ENCODE results near the gene TECTA.
"Not testable (repeated sequence)": the region's sequence is repeated elsewhere in the genome, so short reads cannot be mapped to it uniquely, and the experiment has no call there.

TECTA gene

GRCh38 chr11:121138259-121138658 is 37.2 kb downstream of the TECTA start:
- Mint-ChIP-seq H3K27me3 (no peaks in the 10 kb centered on the region), H3K9me3 (no peaks in the 10 kb centered on the region), H3K27ac (no peak overlapping the region), H3K4me1 (no peaks in the 10 kb centered on the region), H3K4me3 (no peak overlapping the region)
- DNase-seq: no peak
- ATAC-seq: no peak

- ATAC-seq: no peak
Observed at GRCh38 chr11:121140369-121140768, 39.3 kb downstream of the TECTA start.

GRCh38 chr11:121141066-121141465 is 40.0 kb downstream of the TECTA start:
- DNase-seq: no peak
- ATAC-seq: no peak
- Mint-ChIP-seq H3K27ac (no peak overlapping the region), H3K4me3 (no peak overlapping the region), H3K9me3 (no peaks in the 10 kb centered on the region), H3K4me1 (no peaks in the 10 kb centered on the region), H3K27me3 (no peaks in the 10 kb centered on the region)

More at GRCh38 chr11:121140369-121140768, 39.3 kb downstream of the TECTA start:
- H3K4me1 Mint-ChIP-seq: no peaks in the 10 kb centered on the region
- no peak for DNase-seq
- H3K27ac Mint-ChIP-seq: no peak overlapping the region
- no peak overlapping the region for H3K4me3 Mint-ChIP-seq
- no peaks in the 10 kb centered on the region for H3K9me3 Mint-ChIP-seq
- H3K27me3 Mint-ChIP-seq: no peaks in the 10 kb centered on the region

GRCh38 chr11:121143921-121144320 is 42.9 kb downstream of the TECTA start:
- no peak for DNase-seq
- H3K9me3 Mint-ChIP-seq: no peaks in the 10 kb centered on the region
- H3K27me3 Mint-ChIP-seq: no peaks in the 10 kb centered on the region
- no peaks in the 10 kb centered on the region for H3K4me1 Mint-ChIP-seq
- H3K27ac Mint-ChIP-seq: no peak overlapping the region
- no peak for ATAC-seq
- H3K4me3 Mint-ChIP-seq: no peak overlapping the region

GRCh38 chr11:121144723-121145122 is 43.7 kb downstream of the TECTA start:
- no peaks in the 10 kb centered on the region for H3K4me1 Mint-ChIP-seq
- no peaks in the 10 kb centered on the region for H3K9me3 Mint-ChIP-seq
- H3K27ac Mint-ChIP-seq: no peak overlapping the region
- DNase-seq: no peak
- no peak for ATAC-seq
- no peaks in the 10 kb centered on the region for H3K27me3 Mint-ChIP-seq
- H3K4me3 Mint-ChIP-seq: no peak overlapping the region

GRCh38 chr11:121145826-121146225 is 44.8 kb downstream of the TECTA start:
- Mint-ChIP-seq H3K9me3 (no peaks in the 10 kb centered on the region), H3K27me3 (no peaks in the 10 kb centered on the region), H3K27ac (no peak overlapping the region), H3K4me1 (no peaks in the 10 kb centered on the region), H3K4me3 (no peak overlapping the region)
- no peak for ATAC-seq
- DNase-seq: no peak

GRCh38 chr11:121149116-121149515 is 48.1 kb downstream of the TECTA start:
- Mint-ChIP-seq H3K4me3 (no peak overlapping the region), H3K4me1 (no peaks in the 10 kb centered on the region), H3K27ac (no peak overlapping the region), H3K27me3 (no peaks in the 10 kb centered on the region), H3K9me3 (no peaks in the 10 kb centered on the region)
- ATAC-seq (no peak), DNase-seq (no peak)

GRCh38 chr11:121151207-121151688 is 50.2 kb downstream of the TECTA start:
- no peak for ATAC-seq
- Mint-ChIP-seq H3K27me3 (no peaks in the 10 kb centered on the region), H3K27ac (no peak overlapping the region), H3K4me3 (no peak overlapping the region), H3K9me3 (no peaks in the 10 kb centered on the region), H3K4me1 (no peaks in the 10 kb centered on the region)
- DNase-seq: no peak

GRCh38 chr11:121152764-121153163 is 51.7 kb downstream of the TECTA start:
- Mint-ChIP-seq H3K27me3 (no peaks in the 10 kb centered on the region), H3K27ac (no peak overlapping the region), H3K4me1 (no peaks in the 10 kb centered on the region), H3K4me3 (no peak overlapping the region), H3K9me3 (no peaks in the 10 kb centered on the region)
- no peak for ATAC-seq
- no peak for DNase-seq

GRCh38 chr11:121153472-121153871 is 52.4 kb downstream of the TECTA start:
- DNase-seq (no peak), ATAC-seq (no peak)
- Mint-ChIP-seq H3K9me3 (no peaks in the 10 kb centered on the region), H3K27me3 (no peaks in the 10 kb centered on the region), H3K4me3 (no peak overlapping the region), H3K4me1 (no peaks in the 10 kb centered on the region), H3K27ac (no peak overlapping the region)

- no peak overlapping the region for H3K27ac Mint-ChIP-seq
- no peaks in the 10 kb centered on the region for H3K27me3 Mint-ChIP-seq
- H3K9me3 Mint-ChIP-seq: no peaks in the 10 kb centered on the region
- no peaks in the 10 kb centered on the region for H3K4me1 Mint-ChIP-seq
- no peak for DNase-seq
- no peak overlapping the region for H3K4me3 Mint-ChIP-seq
- no peak for ATAC-seq
Observed at GRCh38 chr11:121154486-121155314, 53.7 kb downstream of the TECTA start.

- Mint-ChIP-seq H3K4me3 (no peak overlapping the region), H3K27ac (no peak overlapping the region), H3K4me1 (no peaks in the 10 kb centered on the region), H3K27me3 (no peaks in the 10 kb centered on the region), H3K9me3 (no peaks in the 10 kb centered on the region)
- ATAC-seq (no peak), DNase-seq (no peak)
Observed at GRCh38 chr11:121157756-121158155, 56.7 kb downstream of the TECTA start.

- Mint-ChIP-seq H3K4me1 (no peaks in the 10 kb centered on the region), H3K4me3 (no peak overlapping the region), H3K27me3 (no peaks in the 10 kb centered on the region), H3K9me3 (no peaks in the 10 kb centered on the region), H3K27ac (peak overlapping the region in 1 of 2 donors; percentile 84)
- no peak for ATAC-seq
- no peak for DNase-seq
Observed at GRCh38 chr11:121159741-121160140, 58.7 kb downstream of the TECTA start.

GRCh38 chr11:121161349-121161917 is 60.4 kb downstream of the TECTA start:
- Mint-ChIP-seq H3K4me1 (no peaks in the 10 kb centered on the region), H3K9me3 (no peaks in the 10 kb centered on the region), H3K4me3 (no peak overlapping the region), H3K27me3 (no peaks in the 10 kb centered on the region), H3K27ac (no peak overlapping the region)
- ATAC-seq (no peak), DNase-seq (no peak)

GRCh38 chr11:121163658-121164308 is 62.7 kb downstream of the TECTA start:
- DNase-seq (no peak), ATAC-seq (peak; percentile 84)
- H3K9me3 Mint-ChIP-seq: no peaks in the 10 kb centered on the region
- no peaks in the 10 kb centered on the region for H3K27me3 Mint-ChIP-seq
- no peaks in the 10 kb centered on the region for H3K4me1 Mint-ChIP-seq
- H3K27ac Mint-ChIP-seq: peak overlapping the region in 1 of 2 donors; percentile 84
- no peak overlapping the region for H3K4me3 Mint-ChIP-seq

GRCh38 chr11:121177629-121178028 is 76.6 kb downstream of the TECTA start:
- not testable (repeated sequence) for ATAC-seq, H3K27me3 Mint-ChIP-seq, H3K4me1 Mint-ChIP-seq, H3K27ac Mint-ChIP-seq, DNase-seq, H3K4me3 Mint-ChIP-seq
- peaks cover 24 to 40% of the 10 kb centered on the region in 2 donors for H3K9me3 Mint-ChIP-seq

All from stimulated activated naive CD8-positive, alpha-beta T cell treated with anti-CD3 and anti-CD28 coated beads, Interleukin-15, amount 100 ng/mL, for 72 hours (primary cell).